Adipose tissue (tissue), 3 donors: ENCODE results near the gene OR8B8. TPM values are rescaled to one million over a fixed set of nuclear protein-coding genes. Genes with fewer than 3 reads are reported as not detected.
"Not testable (repeated sequence)": the region's sequence is repeated elsewhere in the genome, so short reads cannot be mapped to it uniquely, and the experiment has no call there.

Source experiments
- H3K27ac ChIP-seq: one replicate; pipeline ENCODE4 v1.5.1; 2013; ENCODE audit warnings: low read depth, low read length
- WGBS, 3 donors: extraction: QIAGEN DNeasy Blood & Tissue Kit; methylation state at CpG; one replicate each; pipeline ENCODE4 v1.1.7; 2013; 5-methylcytosine and 5-hydroxymethylcytosine counted together
- polyA plus RNA-seq, 3 donors: library from polyadenylated mRNA; stranded (reverse); fragments of 200-250 nt; gene quantifications; one replicate each; pipeline ENCODE4 v1.2.3, GENCODE V29; 2013
- donor health status: healthy with polysubstance abuse.
- donor health status: Bipolar disorder and iron deficiency.
- donor health status: healthy.

The OR8B8 gene
- polyA plus RNA-seq, 3 donors: not detected

DNA sequence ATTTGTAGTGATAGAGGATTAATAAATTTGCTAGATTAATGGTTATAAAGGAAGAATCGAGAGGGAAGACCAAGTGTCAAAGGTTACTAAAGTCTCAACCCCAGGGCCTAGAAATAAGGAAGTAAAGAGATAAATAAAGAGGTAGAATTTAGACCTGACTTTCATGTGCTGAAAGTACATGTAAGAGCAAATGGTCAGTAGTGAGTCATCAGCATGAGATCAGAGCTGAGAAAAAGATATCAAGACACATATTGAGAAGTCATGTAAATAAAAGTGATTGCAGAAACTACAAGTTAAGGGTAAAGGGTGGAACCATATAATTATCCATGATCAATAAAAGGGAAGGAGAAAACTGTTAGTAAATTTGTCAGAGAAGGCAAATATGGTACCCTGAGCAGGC lies 1.4 kb upstream of the OR8B8 start:
- 61 to 75% (median 75%) methylated on average over 1 of the region's 1 CpG for whole genome bisulfite sequencing, 3 donors

DNA sequence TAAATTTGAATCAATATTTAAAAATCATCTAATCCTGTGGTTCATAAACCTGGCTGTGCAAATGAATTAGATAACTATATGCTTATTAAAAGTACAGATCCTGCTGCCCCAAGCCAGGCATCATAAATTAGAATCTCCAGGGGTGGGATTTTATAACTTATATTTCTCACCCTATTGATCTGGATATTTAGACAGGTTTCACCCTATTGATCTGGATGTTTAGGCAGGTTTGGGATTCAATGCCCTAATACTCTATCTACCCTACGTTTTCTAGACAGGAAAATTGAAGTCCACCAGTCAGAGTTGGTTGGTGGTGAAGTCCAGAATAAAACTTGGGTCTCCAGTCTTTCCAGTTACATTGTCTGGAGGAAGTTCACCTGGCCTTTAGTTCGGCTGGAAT lies 2.6 kb downstream of the OR8B8 start:
- WGBS, 3 donors: 48 to 76% (median 65%) methylated on average over 2 of the region's 2 CpGs
- H3K27ac ChIP-seq: no peak overlapping the region

More for the DNA sequence above, 1.4 kb upstream of the OR8B8 start:
- H3K27ac ChIP-seq: no peak overlapping the region

DNA sequence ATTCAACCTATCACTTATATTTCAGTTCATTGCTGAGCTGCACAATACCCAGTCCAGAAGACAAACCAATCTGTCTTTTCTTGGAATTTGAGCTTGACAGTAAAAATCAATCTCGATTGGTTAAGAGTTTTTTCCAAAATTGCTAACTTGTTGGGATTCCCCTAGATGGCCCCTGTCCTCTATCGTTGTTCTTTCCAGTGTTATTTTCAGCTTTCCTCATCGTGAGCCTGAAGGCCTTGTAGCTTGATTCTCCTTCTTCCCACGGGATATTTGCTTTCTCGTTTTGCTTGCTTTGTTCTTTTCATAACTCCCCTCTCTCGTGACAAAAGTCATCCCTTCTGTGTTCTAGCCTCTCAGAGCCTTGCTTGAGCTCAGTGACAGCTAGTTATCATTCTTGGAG lies 3.1 kb downstream of the OR8B8 start:
- WGBS, 3 donors: 39 to 52% (median 49%) methylated on average over 6 of the region's 6 CpGs

GRCh38 chr11:124441519-124441918 lies 4.0 kb downstream of the OR8B8 start:
- 78 to 90% (median 87%) methylated on average over 7 of the region's 7 CpGs for WGBS, 3 donors
- H3K27ac ChIP-seq: no peak overlapping the region

More for the DNA sequence above, 3.1 kb downstream of the OR8B8 start:
- no peak overlapping the region for H3K27ac ChIP-seq

GRCh38 chr11:124441081-124441480 lies 4.4 kb downstream of the OR8B8 start:
- 80 to 95% (median 85%) methylated on average over 5 of the region's 5 CpGs for WGBS, 3 donors
- no peak overlapping the region for H3K27ac ChIP-seq

GRCh38 chr11:124440608-124441007 lies 4.9 kb downstream of the OR8B8 start:
- WGBS, 3 donors: 73 to 84% (median 78%) methylated on average over 4 of the region's 4 CpGs
- no peak overlapping the region for H3K27ac ChIP-seq

DNA sequence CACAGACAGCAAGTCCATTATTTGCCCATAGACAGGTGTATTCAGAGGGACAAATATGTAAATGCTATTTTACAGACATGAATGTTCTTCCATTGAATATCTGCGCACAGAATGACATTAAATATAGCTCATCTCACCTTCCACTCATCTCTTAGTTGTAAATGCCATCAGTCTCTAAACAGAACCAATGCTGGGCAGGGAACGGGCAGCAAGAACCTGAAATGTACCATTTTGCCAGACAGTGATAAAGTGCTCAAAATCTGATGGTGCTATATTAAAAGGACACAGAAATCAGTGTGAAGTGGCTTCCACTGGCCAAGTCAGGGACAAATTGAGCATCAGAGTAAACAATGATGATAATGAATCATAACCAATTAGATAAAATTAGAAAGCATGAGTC lies 10.8 kb downstream of the OR8B8 start:
- no peak overlapping the region for H3K27ac ChIP-seq
- whole genome bisulfite sequencing, 3 donors: 76 to 89% (median 88%) methylated on average over 2 of the region's 2 CpGs

DNA sequence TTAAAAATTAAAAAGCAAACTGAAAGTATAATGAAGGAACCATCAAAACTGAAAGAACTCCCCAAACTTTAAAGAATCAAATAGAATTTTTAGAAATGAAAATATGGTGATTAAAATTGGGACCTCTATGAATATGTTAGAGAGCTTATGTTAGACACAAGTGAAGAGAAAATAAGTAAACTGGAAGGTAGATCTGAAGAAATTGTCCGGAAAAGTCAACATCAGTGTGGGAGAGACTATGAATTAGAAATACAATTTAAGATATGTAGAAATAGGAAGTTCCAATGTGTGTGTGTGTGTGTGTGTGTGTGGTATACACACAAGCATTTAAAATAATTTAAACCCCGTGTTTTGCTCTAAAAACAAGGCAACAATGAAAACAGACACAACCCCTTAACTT lies 15.9 kb downstream of the OR8B8 start:
- 74 to 86% (median 76%) methylated on average over 2 of the region's 2 CpGs for WGBS, 3 donors
- H3K27ac ChIP-seq: no peak overlapping the region

DNA sequence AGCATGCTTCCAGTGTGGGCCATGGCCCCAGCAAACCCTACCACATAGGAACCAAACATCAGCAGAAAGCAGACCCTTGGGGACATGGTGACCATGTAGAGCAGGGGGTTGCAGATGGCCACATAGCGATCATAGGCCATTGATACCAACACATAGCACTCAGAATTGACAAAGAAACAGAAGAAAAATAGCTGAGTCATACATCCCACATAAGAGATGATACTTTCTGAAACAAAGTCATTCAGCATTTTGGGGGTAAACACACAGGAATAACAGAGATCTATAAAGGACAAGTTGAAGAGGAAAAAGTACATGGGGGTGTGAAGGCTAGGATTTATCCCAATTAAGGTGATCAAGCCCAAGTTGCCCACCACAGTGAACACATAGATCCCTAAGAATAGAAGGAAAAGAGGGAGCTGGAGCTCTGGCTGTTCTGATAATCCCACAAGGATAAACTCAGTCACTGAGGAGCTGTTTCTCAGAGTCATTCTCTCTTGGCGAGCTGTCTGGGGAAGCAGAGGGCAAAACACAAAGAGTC lies 21.0 kb downstream of the OR8B8 start, which contains the start of gene OR8B4:
OR8B4 (minus strand) TSS at position 488 of the 538 bp plus-strand sequence; CDS start at position 488, 0 bp downstream.
- no peak within 1 kb of the TSS for H3K27ac ChIP-seq
- 90 to 93% (median 92%) methylated on average over 2 of the region's 2 CpGs for WGBS, 3 donors

- H3K27ac ChIP-seq: no peak overlapping the region
- 64 to 76% (median 74%) methylated on average over 4 of the region's 4 CpGs for WGBS, 3 donors
These were observed 24.5 kb downstream of the OR8B8 start for GRCh38 chr11:124421043-124421442.

DNA sequence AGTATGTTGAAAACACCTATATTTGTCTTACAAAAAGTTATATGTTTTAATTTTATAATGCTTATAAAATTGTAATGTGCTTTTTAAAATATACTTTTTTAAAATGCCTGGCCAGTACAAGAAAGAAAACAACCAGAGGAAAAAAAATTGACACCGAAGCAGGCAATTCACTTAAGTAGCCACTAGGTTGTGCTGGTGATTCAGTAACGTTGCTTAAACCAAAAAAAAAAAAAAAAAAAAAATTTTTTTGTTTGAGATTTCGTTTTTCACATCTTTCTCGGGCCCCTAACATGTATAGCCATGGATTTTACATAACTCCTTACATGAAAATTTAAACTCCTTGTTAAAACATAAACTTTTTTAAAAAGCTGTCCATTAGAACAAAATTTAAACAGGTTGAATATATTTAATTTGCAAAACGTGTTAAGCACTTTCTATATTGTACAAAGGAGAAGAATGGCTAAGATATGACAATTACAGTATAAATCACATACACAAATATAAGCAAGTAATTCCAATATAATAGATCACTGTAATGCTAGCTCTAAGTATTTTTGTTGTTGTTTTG lies 30.1 kb downstream of the OR8B8 start:
- no peak overlapping the region for H3K27ac ChIP-seq
- 14 to 20% (median 18%) methylated on average over 5 of the region's 5 CpGs for WGBS, 3 donors

DNA sequence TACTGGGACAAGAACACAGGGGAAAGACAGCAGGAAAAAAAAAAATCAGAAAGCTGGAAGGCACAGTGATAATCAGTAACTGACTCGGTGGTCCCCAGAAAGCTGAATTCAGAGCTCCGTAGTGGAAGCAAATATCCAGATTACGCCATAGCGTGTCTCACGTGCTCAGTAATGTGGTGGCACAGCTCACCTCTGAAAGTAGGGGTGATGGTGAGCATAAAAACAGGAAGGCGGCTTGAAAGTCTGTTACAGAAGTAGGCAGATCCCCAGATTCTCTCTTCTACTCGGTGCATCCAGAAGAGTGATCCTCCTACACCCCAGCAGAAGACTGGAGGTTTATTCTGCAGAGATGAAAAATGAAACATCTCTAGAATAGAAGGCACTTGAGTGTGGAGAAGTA lies 35.6 kb downstream of the OR8B8 start:
- no peak overlapping the region for H3K27ac ChIP-seq
- 71 to 86% (median 79%) methylated on average over 7 of the region's 7 CpGs for WGBS, 3 donors

- no peak overlapping the region for H3K27ac ChIP-seq
- 47 to 69% (median 51%) methylated on average over 2 of the region's 2 CpGs for whole genome bisulfite sequencing, 3 donors
These were observed 39.9 kb downstream of the OR8B8 start for GRCh38 chr11:124405581-124405980.

DNA sequence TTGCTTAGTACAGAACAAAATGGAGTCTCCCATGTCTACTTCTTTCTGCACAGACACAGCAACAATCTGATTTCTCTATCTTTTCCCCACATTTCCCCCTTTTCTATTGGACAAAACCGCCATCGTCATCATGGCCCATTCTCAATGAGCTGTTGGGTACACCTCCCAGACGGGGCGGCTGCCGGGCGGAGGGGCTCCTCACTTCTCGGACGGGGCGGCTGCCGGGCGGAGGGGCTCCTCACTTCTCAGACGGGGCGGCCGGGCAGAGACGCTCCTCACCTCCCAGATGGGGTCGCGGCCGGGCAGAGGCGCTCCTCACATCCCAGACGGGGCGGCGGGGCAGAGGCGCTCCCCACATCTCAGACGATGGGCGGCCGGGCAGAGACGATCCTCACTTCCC lies 42.3 kb downstream of the OR8B8 start:
- H3K27ac ChIP-seq: not testable (repeated sequence)
- WGBS, 3 donors: 91 to 94% (median 94%) methylated on average over 16 to 24 of the region's 27 CpGs

DNA sequence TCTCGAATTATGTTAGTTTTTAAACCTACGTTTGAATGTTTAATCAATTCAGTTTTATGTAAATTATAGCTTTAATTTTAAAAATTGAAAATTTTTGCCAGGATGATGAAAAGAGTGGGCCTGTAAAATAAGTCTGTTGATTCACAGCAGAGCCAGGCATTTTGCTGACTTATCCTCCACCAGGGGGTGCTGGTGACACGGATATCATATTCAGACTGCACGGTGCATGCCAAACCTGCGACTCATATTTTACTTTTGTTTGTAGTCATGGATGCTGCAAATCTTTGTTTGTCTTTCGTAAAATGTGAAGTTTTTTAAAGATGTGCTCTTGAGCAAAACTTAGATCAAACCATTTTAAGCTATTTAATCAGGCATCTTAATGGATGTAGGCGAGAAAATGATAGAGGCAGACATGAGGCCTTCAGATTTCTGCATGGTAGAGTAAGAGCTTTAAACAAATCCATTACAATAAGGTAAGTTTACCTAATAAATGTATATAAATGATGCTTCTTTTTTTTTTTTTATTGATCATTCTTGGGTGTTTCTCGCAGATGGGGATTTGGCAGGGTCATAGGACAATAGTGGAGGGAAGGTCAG lies 43.1 kb downstream of the OR8B8 start:
- no peak overlapping the region for H3K27ac ChIP-seq
- 42 to 44% (median 44%) methylated on average over 8 of the region's 8 CpGs for WGBS, 3 donors

GRCh38 chr11:124398924-124399323 lies 46.6 kb downstream of the OR8B8 start, which contains the start of gene OR8B3:
TSS of gene OR8B3 (minus strand) at chr11:124399024. CDS start at chr11:124397351, 1,673 bp downstream.
- no peak within 1 kb of the TSS for H3K27ac ChIP-seq

DNA sequence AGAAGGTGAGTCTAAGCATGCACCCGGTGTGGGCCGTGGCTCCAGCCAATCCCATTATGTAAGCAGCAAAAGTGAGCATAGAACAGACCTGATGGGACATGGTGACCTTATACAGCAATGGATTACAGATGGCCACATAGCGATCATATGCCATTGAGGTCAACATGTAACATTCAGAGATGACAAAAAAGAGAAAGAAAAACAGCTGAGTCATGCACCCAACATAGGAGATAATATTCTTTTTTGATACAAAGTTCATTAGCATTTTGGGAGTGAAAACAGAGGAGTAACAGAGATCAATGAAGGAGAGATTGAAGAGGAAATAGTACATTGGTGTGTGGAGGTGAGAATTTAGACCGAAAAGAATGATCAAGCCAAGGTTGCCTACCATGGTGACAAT lies 48.6 kb downstream of the OR8B8 start:
- not testable (repeated sequence) for H3K27ac ChIP-seq
- 72 to 90% (median 74%) methylated on average over 2 of the region's 4 CpGs for WGBS, 3 donors

GRCh38 chr11:124394408-124394807 lies 51.1 kb downstream of the OR8B8 start:
- WGBS, 3 donors: 58 to 82% (median 62%) methylated on average over 3 of the region's 3 CpGs
- no peak overlapping the region for H3K27ac ChIP-seq
